Left kidney (tissue), 2 donors: ENCODE results near the gene MAOB. TPM values are rescaled to one million over a fixed set of nuclear protein-coding genes. Genes with fewer than 3 reads are reported as not detected.
"Not testable (repeated sequence)": the region's sequence is repeated elsewhere in the genome, so short reads cannot be mapped to it uniquely, and the experiment has no call there.

Source experiments
- DNase-seq: peaks from one replicate; pipeline ENCODE4 v3.0.0-alpha.2; 2013
- polyA plus RNA-seq: library from polyadenylated mRNA; unstranded; fragments of 120-200 nt; gene quantifications from one replicate; pipeline ENCODE4 v1.2.1, GENCODE V29; 2013; ENCODE audit not compliant: insufficient read length

MAOB gene
- polyA plus RNA-seq, 1 donor = 51.0 TPM

DNA sequence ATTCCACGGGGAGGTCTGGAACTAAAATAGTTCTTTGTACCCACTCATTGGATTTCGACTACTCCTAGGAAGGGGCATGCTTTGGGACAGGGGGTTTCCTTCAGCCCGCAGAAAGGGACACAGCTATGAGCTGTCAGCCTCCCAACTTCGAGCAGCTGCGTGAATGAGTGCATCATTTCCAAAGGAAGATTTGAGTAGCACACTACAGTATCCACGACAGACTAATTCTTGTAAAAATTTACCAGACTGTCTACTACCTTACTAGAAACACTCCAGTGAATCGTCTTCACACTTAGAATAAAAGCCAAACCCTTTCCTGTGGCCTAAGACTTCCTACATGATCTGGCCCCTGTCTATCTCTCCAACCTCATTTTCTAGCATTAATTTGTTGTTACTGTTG is 124.2 kb downstream of the MAOB start:
- DNase-seq = no peak

DNA sequence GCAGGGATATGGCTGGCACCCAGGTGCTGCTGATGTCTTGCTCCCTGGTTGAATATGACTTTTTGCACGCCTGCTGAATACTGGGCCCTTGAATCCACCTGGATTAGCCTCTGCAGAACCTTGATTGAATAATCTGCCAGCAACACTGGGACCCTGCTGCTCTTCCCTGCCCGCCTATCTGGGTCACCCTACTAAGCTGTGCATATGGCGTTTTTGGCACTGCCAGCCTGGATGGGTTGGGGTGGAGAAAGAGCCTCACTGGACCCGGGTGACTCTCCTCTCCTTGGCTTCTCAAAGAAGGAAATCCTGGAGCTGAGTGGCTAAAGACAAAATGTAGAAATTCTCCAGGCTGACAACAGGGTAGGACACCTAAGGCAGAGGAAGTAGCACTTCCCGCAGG is 126.2 kb downstream of the MAOB start:
- DNase-seq = no peak

DNA sequence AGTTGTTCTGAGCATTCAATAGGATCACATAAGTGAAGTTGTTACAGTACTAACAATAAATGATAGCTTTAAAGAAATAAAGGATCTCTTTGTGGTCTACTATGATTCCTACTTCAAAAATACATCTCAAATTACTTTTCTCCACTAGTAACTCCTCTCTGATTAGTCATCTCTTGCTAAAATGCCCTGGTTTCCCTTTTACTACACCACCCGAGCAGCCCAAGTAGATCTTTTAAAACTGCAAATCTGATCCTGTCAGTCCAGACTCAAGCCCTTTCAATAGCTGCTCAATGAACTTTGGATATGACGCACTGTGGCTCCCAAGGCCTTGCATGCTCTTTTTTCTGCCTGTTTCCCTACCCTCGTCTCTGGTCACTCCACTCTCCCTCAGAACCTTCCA is 128.6 kb downstream of the MAOB start:
- DNase-seq = no peak

DNA sequence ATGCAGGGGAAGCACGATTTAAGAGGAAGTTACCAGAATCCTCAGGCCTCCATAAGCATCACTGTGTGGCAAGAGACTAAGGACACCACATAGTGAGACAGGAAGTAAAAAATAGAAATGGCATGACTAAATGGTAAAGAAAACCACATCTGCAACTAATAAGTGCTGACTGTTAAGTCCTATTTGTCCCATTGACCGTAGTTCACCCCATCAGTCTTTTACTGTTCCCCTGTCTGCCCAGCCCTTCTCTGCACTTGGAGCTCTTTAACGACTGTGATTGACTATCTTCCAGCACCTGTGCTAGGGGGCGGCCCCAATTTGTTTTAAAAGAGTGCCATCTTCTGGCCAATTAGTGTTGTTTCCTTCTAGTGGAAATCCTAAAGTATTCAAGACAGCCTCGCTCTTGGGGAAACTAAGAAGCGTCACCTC is 132.0 kb downstream of the MAOB start:
- DNase-seq = peak; percentile 55

DNA sequence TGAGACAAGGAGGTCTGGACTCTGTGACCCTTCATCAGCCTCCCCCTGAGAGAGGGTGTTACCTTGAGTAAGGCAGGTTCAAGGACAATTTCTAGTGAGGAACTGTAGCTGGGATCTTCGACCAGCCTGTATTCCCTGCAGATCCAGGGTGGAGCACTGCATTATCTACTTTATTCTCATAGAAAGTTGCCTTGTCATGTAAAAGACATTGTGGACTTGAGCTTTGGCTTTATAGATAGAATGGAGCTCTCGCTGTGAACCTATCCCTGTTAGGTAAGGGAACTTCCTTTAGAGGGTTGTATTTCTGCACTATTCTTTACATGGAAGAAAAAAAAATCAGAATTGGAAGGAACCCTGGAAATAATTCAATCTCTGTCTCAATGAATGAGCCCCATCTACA is 134.8 kb downstream of the MAOB start:
- no peak for DNase-seq

DNA sequence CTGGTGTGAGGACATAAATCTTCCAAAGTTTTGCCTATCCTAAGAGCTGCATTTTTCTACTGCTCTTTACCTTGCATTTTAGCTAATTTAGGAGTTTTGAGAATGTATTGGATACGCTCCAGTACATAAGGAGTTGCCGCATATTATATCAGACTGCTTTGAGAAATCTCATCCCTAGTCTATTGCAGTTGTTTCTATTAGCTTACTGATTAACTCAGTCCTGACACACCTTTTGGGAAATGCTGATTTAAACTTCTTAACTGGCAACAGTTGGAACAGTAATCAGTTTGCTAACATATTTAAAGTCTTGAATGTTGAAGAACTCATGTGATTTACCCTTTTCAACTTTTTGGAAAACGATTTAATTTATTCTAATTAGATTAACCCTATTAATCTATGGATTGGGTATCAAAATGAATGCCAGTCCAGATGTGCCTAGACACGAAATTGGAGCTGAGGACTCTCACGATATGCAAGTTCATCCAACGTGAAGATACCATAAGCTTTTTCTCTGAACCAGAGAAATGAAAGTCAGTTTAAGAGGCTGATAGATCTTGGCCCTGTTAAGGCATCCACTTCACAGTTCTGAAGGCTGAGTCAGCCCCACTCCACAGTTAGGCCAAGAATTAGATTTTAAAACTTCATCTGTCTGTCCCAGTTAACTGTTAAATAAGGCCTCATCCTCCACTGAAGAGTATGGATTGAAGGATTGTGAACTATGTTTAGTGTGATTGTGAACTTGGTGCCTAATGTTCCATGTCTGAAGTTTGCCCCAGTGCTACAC is 136.1 kb downstream of the MAOB start:
- DNase-seq = no peak

DNA sequence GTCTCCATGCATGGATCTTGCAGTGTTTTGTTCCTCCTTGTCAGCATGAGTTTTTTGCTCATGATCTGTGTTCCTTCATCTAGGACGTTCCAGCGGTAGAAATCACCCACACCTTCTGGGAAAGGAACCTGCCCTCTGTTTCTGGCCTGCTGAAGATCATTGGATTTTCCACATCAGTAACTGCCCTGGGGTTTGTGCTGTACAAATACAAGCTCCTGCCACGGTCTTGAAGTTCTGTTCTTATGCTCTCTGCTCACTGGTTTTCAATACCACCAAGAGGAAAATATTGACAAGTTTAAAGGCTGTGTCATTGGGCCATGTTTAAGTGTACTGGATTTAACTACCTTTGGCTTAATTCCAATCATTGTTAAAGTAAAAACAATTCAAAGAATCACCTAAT is 138.0 kb downstream of the MAOB start:
- no peak for DNase-seq

DNA sequence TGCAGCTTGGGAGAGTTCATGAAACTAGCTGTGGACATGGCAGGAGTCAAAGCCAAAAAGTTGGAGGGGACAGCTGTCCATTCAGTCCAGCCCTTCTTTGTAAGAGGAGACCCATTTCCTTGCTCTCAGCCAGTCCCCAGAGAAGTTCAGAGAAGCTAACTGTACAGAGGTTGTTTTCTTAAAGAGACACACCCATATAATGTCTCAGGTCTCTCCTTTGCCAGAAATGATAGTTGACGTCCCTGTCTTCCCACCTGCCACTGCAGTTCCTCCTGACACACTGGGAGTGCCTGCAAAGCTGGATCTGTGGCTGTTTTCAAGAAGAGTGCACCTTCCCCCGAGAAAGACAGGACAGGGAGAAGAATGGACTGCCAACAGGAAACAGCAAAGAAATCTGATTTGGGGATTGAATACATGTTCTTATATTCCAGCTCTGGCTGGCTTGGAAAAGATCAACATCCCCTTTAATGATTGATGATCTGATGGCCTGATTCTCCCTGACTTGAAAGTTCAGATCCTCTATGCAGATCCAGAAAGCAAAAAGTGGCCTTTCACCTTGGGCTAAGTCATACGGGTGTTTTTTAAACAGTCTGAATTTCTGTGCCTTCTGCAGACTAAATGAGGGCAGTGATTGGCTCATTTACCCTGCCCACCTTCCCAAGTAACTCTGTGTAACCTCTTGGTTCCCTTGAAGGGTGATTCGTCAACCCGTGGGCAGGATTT is 139.0 kb downstream of the MAOB start:
- DNase-seq = no peak

DNA sequence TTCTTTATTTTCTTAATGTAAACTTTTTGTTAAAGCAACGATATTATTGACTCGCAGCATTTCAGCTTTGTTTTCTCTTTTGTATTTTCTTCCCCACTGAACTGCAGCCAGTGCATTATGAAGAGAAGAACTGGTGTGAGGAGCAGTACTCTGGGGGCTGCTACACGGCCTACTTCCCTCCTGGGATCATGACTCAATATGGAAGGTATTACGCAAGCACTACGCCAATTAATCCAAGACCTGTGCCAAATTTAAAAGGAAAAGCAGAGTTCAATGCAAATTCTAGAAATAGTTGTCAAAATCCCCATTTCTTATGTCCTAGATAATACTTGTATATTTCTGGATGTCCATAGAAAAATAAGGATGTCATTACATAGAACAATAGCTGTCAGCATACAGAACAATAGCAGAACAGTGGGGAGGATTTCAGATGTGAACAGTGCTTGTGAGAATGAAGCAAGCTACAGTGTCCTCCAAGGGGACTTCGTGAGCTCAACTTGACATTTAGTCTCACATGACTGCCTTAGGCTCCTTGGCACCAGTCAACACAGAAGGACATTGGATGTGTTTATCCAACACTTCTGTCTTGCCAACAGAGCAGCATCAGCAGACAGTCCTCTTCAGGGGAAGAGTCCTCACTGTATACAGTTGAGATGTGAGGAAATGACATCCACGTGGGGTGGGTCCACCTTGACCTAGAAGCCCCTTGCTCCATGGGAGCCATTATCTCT is 140.2 kb downstream of the MAOB start:
- no peak for DNase-seq

DNA sequence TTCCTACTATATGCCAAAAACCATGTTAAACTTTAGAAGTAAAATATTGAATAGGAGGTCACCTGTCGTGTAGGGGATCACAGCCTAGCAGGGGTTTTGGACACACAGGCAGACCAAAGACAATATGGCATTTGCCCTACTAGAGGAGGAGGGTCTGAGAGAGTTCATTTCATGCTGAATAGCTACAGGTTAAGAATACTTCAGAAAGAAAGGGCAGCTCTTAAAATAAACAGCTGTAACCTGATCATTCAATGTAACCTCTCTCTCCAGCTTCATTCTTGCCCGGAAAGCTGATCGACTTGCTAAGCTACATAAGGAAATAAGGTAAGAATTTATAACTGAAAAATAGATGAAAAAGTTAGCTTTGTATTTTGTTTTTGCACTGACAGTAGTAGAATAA is 146.3 kb downstream of the MAOB start:
- no peak for DNase-seq

DNA sequence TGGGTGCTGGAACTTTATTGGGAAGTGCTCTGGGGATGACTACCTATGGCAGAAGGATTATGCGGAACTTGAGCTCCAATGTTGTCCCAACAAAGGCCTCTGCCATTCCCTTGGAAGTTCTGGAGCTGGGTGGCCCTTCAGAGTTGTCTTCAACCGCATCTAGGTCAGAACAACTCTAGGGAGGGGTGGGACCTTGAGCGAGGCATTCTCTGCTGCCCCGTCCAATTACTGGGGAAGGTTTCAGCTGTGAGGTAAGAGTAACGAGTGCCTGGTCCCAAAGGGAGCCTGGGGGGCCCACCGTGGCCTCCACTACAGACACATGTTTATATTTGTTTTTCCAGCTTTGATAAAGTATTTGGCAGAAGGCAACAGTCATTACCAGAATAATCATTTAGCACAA is 146.7 kb downstream of the MAOB start:
- no peak for DNase-seq

DNA sequence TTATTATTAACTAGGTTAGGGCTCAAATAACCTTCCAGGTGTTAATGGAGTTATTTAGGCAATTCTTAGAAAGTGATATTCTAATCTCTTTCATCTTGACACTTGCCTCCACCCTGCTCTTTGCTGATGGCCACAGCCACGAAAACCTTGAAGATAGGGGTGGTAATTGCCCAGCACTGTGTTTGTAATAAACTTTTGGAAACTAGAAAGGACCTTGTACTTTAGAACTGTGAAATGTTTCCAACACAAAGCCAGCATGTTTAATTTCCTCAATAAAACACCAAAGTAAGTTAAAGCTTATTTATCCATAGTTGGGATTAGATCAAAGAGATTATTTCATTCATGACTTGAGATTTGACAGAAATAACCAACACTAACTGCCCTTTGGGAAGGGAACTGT is 147.8 kb downstream of the MAOB start:
- no peak for DNase-seq

DNA sequence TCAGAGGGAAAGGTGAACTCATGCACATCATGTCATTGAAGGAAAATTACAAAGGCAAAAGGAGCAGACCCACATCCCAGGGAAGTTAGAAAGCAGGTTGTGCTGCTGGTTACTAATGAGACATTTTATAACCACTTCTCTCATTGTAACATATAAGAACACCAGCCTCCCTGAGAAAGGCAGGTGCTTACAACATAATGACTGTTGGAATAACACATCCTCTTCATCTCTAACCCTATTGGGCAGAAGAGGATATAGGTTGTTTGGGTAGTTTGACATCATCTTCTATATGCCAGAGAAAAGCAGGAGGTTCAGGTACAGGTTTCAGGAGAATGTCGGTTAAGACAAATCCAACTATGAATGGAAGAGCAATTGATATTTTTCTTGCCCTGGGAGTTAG is 148.6 kb downstream of the MAOB start:
- DNase-seq = no peak

DNA sequence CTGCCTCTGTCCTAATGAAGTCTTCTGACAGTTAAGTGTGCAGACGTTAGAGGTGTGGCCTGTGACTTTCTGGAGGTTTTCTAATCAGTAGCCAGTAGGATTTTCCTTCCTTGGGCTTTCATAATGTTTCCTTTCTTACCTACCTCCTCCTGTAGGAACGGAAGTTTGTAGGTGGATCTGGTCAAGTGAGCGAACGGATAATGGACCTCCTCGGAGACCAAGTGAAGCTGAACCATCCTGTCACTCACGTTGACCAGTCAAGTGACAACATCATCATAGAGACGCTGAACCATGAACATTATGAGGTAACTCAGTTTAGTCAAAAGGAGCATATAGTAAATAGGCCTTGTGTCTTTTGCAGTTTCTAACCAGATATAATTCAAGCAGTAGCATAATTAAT is 151.2 kb downstream of the MAOB start:
- DNase-seq = no peak

DNA sequence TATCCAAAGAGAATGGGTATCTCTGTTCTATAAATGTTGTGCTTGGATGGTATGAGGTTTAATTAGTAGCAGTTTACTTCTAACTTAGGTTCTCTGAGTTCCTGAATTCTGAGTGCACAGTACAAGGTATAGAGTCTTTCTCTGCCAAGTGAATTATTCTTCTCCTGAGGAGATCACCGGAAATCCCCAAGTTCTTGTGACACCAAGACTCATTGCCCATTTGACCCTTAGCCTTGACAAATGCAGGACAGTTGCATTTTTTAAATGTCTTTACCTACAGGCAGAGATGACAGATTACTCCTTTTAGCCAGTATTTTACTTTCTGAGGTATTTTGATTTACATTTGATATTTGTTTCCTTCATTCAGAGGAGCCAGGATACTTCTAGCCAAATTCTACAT is 153.3 kb downstream of the MAOB start:
- no peak for DNase-seq

DNA sequence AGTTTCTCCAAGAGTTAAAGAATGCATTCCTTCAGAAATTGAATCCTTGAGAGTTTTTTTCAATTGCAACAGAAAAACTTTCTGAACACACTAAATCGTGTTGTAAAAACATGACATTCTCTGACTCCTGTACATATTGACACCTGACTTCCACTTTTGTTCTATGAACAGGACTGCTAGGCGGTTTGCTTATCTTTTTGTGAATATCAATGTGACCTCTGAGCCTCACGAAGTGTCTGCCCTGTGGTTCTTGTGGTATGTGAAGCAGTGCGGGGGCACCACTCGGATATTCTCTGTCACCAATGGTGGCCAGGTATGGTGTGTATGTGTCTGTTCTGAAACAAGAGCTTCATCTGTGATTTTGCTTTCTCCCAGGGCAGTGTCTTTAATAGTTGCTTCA is 154.2 kb downstream of the MAOB start:
- DNase-seq = no peak

DNA sequence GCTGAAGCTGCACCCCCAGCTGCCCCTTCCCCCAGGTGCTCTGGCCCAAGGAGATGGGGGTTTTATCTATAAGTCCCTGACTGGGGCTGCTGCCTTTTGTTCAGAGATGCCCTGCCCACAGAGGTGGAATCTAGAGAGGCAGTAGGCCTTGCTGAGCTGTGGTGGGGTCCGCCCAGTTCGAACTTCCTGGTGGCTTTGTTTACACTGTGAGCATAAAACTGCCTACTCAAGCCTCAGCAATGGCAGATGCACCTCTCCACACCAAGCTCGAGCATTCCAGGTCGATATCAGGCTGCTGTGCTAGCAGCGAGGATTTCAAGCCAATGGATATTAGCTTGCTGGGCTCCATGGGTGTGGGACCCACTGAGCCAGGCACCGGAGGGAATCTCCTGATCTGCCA is 155.0 kb downstream of the MAOB start:
- DNase-seq = not testable (repeated sequence)

DNA sequence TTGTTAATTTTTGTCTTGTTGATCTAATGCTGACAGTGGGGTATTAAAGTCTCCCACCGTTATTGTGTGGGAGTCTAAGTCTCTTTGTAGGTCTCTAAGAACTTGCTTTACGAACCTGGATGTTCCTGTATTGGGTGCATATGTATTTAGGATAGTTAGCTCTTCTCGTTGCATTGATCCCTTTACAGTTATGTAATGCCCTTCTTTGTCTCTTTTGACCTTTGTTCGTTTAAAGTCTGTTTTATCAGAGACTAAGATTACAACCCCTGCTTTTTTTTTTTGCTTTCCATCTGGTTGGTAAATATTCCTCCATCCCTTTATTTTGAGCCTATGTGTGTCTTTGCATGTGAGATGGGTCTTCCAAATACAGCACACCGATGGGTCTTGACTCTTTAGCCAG is 157.0 kb downstream of the MAOB start:
- DNase-seq = not testable (repeated sequence)

DNA sequence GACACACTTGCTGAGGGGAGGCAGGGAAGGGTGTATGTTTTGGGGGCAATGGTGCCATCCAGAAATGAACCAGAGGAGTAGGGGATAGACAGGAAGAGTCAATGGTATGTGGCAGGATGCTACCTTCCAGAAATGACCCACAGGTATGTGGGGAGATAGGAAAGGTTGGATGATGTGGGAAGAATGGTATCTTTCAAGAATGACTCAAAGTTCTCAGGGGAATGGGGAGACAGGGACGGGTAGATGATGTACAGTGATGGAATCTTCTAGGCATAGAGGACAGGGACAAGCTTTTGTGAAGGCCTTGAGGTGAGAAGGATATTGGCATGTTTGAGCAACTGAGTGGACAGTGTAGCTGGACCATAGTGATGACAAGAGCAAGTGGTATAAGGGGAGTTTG is 161.3 kb downstream of the MAOB start:
- DNase-seq = no peak

DNA sequence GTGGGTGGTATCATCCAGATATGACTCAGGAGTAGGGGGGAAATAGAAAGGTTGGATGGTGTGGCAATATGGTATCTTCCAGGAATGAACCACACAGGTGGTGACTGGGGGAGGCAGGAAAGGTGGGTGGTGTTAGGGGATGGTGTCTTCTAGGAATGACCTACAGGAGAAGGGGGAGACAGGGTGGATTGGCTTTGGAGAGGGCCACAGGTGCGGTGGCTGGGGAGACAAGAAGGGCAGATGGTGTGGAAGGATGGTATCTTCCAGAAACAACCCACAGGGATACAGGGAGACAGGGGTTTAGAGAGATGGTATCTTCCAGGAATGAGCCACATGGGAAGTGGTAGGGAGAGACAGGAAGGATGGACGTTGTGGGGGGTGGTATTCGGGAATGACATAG is 162.2 kb downstream of the MAOB start:
- DNase-seq = no peak

DNA sequence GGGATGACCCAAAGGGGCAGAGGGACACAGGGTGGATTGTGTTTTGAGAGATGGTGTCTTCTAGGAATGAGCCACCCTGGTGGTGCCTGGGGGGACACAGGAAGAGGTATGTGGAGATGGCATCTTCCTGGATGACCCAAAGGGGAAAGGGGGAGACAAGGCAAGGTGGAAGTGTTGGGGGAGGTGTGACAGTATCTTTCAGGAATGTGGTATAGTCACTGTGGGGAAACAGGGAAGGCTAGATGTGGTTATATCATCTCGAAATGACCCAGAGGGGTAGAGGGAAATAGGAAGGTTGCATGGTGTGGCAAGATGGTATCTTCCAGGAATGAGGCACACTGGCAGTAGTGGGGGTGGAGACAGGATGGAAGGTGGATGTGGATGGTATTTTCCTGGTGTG is 163.3 kb downstream of the MAOB start:
- DNase-seq = no peak

DNA sequence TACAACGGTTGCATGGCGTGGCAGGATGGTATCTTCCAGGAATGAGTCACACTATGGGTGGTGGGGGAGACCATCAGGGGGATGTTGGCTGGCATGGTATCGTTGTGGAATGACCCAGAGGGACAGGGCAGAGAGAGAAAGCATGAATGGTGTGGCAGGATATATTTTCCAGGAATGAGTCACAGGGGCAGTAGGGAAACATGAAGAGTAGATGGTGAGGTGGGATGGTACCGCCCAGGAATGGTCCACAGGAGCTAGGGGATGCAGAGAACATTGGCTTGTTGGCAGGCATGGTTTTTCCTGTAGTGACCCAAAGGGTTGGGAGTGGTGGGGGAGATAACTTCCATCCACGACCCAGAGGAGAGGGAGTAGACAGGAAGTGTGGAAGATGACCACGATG is 163.7 kb downstream of the MAOB start:
- no peak for DNase-seq

DNA sequence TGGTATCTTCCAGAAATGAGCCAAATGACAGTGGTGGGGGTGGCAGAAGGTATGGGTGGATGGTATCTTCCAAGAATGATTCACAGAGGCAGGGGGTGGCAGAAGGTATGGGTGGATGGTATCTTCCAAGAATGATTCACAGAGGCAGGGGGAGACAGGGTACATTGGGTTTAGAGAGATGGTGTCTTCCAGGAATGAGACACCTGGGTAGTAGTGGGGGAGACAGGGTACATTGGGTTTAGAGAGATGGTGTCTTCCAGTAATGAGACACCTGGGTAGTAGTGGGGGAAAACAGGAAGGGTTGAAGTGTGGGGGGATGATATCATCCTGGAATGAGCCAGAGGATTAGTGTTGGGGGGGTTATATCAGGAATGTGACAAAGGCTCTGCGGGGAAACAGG is 164.2 kb downstream of the MAOB start:
- DNase-seq = no peak
